HTERT RPE-1 (cell line): ENCODE results near the gene PCID2.
"Not testable (repeated sequence)": the region's sequence is repeated elsewhere in the genome, so short reads cannot be mapped to it uniquely, and the experiment has no call there.

Experiments used
- in situ Hi-C: fragments of 300-500 bp; cut with MboI; formaldehyde crosslinking; loops from 4 replicates; pipeline ENCODE4 v1.14.3; 2020; ENCODE audit warnings: low sequenced_read_pairs

The PCID2 gene

GRCh38 chr13:113167155-113167554, 41.3 kb downstream of the PCID2 start:
- in situ Hi-C loops: no loop called here

- in situ Hi-C loops: no loop called here
Measured at GRCh38 chr13:113166681-113167080, 41.8 kb downstream of the PCID2 start.

- in situ Hi-C loops: no loop called here
Measured at GRCh38 chr13:113166266-113166665, 42.2 kb downstream of the PCID2 start.

- in situ Hi-C loops: no loop called here
Measured at GRCh38 chr13:113164492-113164891, 44.0 kb downstream of the PCID2 start.

GRCh38 chr13:113162783-113163685, 45.4 kb downstream of the PCID2 start:
- in situ Hi-C loops: no loop called here

GRCh38 chr13:113161975-113162374, 46.5 kb downstream of the PCID2 start:
- in situ Hi-C loops: not testable (repeated sequence)

- in situ Hi-C loops: no loop called here
Measured at GRCh38 chr13:113161433-113161832, 47.0 kb downstream of the PCID2 start.

- in situ Hi-C loops: no loop called here
Measured at GRCh38 chr13:113160983-113161382, 47.5 kb downstream of the PCID2 start.

GRCh38 chr13:113159701-113160100, 48.8 kb downstream of the PCID2 start:
- in situ Hi-C loops: no loop called here

GRCh38 chr13:113158946-113159345, 49.5 kb downstream of the PCID2 start:
- in situ Hi-C loops: no loop called here

- in situ Hi-C loops: no loop called here
Measured at GRCh38 chr13:113157929-113158747, 50.3 kb downstream of the PCID2 start, which contains the start of gene PROZ. PROZ (plus strand) TSS chr13:113158648; CDS start chr13:113158661, 13 bp downstream.

GRCh38 chr13:113157206-113157928, 51.1 kb downstream of the PCID2 start:
- in situ Hi-C loops: no loop called here

GRCh38 chr13:113155982-113156655, 52.4 kb downstream of the PCID2 start:
- in situ Hi-C loops: no loop called here

- in situ Hi-C loops: no loop called here
Measured at GRCh38 chr13:113155201-113155600, 53.3 kb downstream of the PCID2 start.

- in situ Hi-C loops: no loop called here
Measured at GRCh38 chr13:113153810-113154748, 54.4 kb downstream of the PCID2 start.

- in situ Hi-C loops: no loop called here
Measured at GRCh38 chr13:113152984-113153809, 55.3 kb downstream of the PCID2 start.

- in situ Hi-C loops: no loop called here
Measured at GRCh38 chr13:113152691-113152983, 55.8 kb downstream of the PCID2 start.

GRCh38 chr13:113151745-113152690, 56.5 kb downstream of the PCID2 start:
- in situ Hi-C loops: no loop called here
